Right lobe of liver (tissue), 4 donors: ENCODE data around the gene PDLIM5.

ENCODE experiments used
- CTCF ChIP-seq, 4 donors: fragments of 200-600 bp in 3 of 4; fragments of 450-650 bp in 1 of 4; IDR thresholded peaks; one replicate each; pipeline versions ENCODE4 v1.5.1 to v1.8.0; 2016 to 2022; ENCODE audit warnings: antibody characterized with exemption in 4 of 4, mild to moderate bottlenecking in 2 of 4
- POLR2A ChIP-seq: fragments of 450-650 bp; IDR thresholded peaks from one replicate; pipeline ENCODE4 v1.6.1; 2017; ENCODE audit warnings: antibody characterized with exemption, mild to moderate bottlenecking
- donor health status: DM: no; HTN: no; CAD: no.
- donor health status: DM: no; HTN: no; CAD: no.
- donor health status: DM: no; HTN: yes; CAD: no.

GRCh38 chr4:94570558-94570957, 118.8 kb downstream of the PDLIM5 start:
- TF ChIP-seq CTCF (IDR thresholded peaks at IDR 0.05), result no peak
- no peak for TF ChIP-seq POLR2A
